Fibroblast of lung (primary cell): ENCODE measurements around the gene CRLF2.

Experiments used
- CTCF ChIP-seq, 2 donors: IDR thresholded peaks in 1 of 2; conservative IDR thresholded peaks in 1 of 2; 1 replicate in 1 of 2; 2 replicates in 1 of 2; pipeline ENCODE4 v1.5.1; 2011 to 2012; ENCODE audit warnings: low read length in 2 of 2, control low read depth in 1 of 2, inconsistent platforms in 1 of 2, low read depth in 1 of 2, mild to moderate bottlenecking in 1 of 2
- EZH2 ChIP-seq: IDR thresholded peaks from 2 replicates; pipeline ENCODE4 v1.5.1; 2012; ENCODE audit warnings: low read length, control low read depth, mild to moderate bottlenecking; ENCODE audit errors: missing control alignments

DNA sequence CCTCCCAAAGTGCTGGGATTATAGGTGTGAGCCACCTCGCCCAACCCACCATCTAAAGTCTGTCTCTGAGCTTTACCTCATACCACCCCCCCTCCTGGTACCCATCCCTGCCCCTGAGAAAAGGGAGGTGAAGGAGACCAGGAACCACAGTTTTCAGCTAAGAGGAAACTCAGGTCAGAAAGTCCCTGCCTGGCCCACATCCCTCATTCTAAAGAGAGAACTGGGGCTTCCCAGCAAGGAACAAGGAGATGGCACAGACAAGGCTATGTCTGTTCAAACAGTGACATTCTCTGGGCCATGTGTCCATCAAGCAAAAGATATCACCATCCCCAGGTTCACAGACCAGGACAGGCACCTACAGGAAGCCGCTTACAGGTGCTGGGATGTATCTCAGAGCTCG, 40.4 kb upstream of the CRLF2 start:
- no peak for TF ChIP-seq CTCF (conservative IDR thresholded peaks at IDR 0.05 in 1 of 2, IDR thresholded peaks at IDR 0.05 in 1 of 2; ENCODE audit: low read depth in 1 of 2, low read length in 2 of 2)
- no peak for TF ChIP-seq EZH2
